ENCODE results near the gene EGFLAM.

- TF ChIP-seq TSHZ1 (CRISPR knock-in tag; IDR thresholded peaks at IDR 0.05) (no peak), ZNF324 (CRISPR knock-in tag; IDR thresholded peaks at IDR 0.05) (no peak), POLR2A (conservative IDR thresholded peaks at IDR 0.05) (no peak), RAD21 (CRISPR knock-in tag; conservative IDR thresholded peaks at IDR 0.05 in 1 of 2, IDR thresholded peaks at IDR 0.05 in 1 of 2) (no peak), EP300 (IDR thresholded peaks at IDR 0.05; ENCODE audit: low read length) (no peak), POLR2AphosphoS5 (IDR thresholded peaks at IDR 0.05; ENCODE audit: control insufficient read depth, insufficient read depth, low read depth, low read length) (no peak), EZH2 (IDR thresholded peaks at IDR 0.05; ENCODE audit: borderline replicate concordance, low read depth, low read length) (no peak), CREB5 (CRISPR knock-in tag; IDR thresholded peaks at IDR 0.05) (no peak), SNRNP70 (optimal IDR thresholded peaks at IDR 0.05; ENCODE audit: low read depth, low read length) (no peak), ZNF77 (CRISPR knock-in tag; IDR thresholded peaks at IDR 0.05) (no peak)
- TF ChIP-seq, protein P1, sequence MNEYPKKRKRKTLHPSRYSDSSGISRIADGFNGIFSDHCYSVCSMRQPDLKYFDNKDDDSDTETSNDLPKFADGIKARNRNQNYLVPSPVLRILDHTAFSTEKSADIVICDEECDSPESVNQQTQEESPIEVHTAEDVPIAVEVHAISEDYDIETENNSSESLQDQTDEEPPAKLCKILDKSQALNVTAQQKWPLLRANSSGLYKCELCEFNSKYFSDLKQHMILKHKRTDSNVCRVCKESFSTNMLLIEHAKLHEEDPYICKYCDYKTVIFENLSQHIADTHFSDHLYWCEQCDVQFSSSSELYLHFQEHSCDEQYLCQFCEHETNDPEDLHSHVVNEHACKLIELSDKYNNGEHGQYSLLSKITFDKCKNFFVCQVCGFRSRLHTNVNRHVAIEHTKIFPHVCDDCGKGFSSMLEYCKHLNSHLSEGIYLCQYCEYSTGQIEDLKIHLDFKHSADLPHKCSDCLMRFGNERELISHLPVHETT (CRISPR knock-in tag; conservative IDR thresholded peaks at IDR 0.05 in 1 of 2, IDR thresholded peaks at IDR 0.05 in 1 of 2), result no peak
- TF ChIP-seq, protein P2, sequence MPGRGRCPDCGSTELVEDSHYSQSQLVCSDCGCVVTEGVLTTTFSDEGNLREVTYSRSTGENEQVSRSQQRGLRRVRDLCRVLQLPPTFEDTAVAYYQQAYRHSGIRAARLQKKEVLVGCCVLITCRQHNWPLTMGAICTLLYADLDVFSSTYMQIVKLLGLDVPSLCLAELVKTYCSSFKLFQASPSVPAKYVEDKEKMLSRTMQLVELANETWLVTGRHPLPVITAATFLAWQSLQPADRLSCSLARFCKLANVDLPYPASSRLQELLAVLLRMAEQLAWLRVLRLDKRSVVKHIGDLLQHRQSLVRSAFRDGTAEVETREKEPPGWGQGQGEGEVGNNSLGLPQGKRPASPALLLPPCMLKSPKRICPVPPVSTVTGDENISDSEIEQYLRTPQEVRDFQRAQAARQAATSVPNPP (IDR thresholded peaks at IDR 0.05; ENCODE audit: borderline replicate concordance, insufficient read depth, insufficient read length), result no peak
- TF ChIP-seq, protein P3, sequence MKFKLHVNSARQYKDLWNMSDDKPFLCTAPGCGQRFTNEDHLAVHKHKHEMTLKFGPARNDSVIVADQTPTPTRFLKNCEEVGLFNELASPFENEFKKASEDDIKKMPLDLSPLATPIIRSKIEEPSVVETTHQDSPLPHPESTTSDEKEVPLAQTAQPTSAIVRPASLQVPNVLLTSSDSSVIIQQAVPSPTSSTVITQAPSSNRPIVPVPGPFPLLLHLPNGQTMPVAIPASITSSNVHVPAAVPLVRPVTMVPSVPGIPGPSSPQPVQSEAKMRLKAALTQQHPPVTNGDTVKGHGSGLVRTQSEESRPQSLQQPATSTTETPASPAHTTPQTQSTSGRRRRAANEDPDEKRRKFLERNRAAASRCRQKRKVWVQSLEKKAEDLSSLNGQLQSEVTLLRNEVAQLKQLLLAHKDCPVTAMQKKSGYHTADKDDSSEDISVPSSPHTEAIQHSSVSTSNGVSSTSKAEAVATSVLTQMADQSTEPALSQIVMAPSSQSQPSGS (CRISPR knock-in tag; IDR thresholded peaks at IDR 0.05), result no peak
Measured at GRCh38 chr5:38478166-38478565, 219.8 kb downstream of the EGFLAM start.

Measured in K562 (cell line).